ENCODE measurements around the gene TDRD9.

Gene TDRD9

DNA sequence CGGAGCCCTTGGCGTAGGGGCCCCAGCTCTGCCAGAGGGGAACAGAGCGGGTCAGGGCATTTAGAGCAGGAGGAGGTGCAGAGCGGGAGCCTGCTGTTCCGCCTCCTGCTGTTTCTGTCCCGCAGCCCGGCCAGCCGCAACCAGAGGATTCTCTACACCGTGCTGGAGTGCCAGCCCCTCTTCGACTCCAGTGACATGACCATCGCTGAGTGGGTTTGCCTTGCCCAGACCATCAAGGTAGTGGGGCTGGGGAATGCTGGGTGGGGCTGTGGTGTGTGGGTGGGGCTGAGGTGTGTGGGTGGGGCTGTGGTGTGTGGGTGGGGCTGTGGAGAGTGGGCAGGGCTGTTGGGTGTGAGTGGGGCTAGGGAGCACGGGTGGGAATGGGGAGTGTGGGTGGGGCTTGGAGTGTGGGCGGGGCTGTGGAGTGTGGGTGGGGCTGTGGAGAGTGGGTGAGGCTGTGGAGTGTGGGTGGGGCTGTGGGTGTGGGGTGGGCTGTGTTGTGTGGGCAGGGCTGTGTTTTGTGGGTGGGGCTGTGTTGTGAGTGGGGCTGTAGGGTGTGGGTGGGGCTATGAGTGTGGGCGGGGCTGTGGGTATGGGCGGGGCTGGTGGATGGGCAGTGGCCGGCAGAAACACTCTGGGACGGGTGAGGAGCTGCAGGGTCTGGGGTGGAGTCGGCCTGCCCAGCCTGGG is 165.3 kb downstream of the TDRD9 start:
- DNase-seq, result no peak

DNA sequence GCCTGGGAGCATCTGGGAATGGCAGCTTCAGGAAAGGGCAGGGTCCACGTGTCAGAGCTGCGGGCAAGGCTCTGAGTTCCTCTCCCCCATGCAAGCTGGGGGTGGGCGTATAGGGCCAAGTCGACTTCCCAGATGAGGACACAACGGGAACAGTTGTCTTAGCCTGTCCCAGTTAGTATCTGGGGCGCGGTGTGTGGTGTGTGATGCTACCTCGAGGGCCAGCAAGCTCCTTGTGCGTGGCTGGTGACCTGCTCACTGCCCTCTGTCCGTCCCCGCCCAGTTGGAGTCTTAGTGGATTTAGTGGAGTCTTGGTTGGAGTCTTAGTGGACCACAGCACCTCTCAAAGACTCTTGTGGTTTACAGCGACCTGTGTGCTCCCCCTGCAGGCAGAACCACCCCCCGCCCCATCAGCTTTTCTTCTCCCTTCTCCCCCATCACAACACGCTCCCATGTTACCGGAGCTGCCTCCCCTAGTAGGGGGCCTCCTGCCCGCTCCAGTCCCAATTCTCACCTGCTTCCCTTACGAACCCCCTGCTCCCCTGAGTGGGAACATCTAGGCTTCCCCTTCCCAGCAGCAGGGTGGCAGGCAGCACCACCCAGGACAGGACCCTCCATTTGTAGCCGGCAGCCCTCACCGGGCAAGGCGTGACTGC is 165.9 kb downstream of the TDRD9 start:
- no peak for DNase-seq

DNA sequence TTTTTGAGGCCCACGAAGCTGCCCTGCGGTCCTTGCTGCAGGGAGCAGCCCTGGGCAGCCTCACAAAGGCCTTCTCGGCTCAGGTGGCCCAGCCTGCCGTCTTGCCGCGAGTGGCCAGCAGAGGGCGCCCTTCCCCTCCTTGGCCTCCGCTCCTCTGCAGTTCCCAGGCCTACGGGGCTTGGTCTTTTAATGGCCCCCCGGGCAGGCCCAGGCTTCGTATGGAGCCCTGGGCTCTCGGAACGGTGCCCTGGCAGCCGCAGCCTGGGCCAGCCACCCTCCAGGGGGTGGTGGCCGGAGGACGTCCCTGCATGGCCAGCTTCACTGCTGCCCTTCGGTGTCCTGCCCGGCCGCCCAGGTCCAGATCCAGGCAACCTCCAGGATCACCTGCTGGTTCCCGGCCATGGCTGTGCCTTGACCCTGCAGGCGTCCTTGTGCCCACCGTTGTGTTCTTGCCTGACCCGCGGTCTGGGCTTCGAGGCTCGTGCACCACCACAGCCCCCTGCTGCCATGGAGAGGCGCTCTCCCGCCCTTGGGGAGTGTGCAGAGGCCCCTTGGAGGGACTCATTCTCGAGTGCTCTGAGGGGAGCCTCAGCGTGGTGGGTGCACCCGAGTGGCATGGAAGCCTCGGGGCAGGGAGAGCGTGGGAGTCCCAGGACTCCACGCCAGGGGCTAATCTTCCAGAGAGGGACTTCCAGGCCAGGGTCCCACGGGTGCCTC is 166.6 kb downstream of the TDRD9 start:
- DNase-seq, result no peak

DNA sequence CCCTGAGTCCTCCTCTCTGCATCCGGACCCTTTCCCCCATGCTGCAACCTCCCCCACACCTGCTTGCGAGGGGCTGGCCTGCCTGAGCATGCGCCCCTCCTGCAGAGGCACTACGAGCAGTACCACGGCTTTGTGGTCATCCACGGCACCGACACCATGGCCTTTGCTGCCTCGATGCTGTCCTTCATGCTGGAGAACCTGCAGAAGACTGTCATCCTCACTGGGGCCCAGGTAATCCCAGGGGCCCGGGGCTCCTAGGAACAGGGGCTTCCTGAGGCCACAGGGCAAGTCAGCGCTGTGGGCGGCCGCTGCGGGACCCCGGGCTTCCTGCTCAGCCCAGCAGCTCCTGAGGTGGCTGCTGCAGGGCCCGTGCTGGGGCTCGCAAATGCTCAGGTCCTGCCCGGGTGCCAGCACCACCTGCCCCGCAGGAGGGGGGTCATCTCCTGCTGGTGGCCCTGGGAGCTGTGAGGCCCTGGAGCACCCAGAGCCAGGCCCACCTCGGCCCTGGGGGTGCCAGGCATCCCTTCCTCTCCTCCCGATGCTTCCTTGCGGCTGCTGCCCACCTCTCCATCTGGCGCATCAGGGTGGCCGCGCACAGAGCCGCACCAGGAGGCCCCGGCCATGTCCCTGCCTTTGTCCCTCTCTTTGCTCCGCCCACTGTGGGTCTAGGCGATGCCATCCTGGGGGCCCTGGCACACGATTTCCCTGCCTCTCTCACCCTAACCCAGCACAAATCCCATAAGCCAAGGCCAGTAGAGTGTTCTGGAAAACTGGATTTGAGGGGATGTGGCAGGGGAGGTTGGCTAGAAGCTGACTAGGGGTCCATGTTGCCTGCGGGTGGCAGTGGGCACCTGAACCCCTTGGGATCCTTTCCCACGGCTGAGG is 167.4 kb downstream of the TDRD9 start:
- DNase-seq, result no peak

DNA sequence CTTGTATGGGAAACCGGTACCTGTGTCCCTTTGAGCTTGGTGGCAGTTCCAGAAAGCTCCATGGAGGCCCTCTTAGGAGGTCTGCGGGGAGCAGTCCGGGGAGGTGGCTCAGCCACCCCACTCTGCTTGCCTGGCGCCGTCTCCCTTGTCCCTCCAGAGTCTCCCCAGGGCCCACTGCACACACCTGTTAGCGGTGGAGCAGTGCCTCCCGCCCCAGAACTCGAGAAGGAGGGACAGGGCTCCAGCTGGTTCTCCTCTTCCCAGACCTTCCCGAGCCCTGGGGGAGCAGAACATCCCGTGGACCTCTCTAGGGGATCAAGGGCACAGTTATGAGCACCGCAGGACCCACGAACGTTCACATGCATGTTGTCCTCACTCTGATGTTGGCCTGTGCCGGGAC is 168.1 kb downstream of the TDRD9 start:
- no peak for DNase-seq

DNA sequence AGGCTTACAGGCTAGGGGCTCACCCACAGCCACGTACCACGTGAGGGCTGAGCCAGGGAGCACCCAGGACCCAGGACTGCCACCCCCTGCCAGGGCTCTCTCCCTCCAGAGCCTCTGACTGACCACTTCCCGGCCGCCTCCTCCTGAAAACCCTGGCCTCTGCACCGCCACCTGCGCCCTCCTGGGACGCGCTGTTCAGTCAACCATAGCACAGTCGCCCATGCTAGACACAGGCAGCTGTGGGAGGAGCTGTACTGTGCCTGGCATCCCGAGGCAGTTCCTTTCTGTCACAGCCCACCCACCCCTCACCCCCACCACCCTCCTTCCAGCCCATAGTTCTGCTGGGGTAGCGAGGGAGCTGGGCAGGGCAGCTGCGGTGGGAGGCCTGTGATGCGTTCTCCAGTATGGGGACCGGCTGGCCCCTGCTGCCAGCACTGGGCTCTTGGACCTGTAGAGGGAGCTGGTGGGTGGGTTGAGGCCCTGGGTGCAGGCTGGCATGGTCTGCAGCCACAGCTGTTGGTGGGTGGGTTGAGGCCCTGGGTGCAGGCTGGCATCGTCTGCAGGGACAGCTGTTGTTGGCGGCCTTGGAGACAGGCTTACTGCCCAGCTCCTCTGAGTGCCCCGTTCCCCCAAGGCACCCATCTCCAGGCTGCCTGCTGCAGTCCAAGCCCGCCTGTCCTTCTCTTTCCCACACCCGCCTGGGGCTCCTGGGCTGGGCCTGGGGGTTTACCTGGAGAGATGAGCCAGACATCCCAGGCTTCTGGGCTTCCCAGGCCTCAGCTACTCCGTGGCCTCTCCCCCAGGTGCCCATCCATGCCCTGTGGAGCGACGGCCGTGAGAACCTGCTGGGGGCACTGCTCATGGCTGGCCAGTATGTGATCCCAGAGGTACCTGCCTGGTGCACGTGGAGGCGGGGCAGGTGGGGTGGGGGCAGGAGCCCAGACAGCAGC is 168.8 kb downstream of the TDRD9 start:
- DNase-seq, result no peak

DNA sequence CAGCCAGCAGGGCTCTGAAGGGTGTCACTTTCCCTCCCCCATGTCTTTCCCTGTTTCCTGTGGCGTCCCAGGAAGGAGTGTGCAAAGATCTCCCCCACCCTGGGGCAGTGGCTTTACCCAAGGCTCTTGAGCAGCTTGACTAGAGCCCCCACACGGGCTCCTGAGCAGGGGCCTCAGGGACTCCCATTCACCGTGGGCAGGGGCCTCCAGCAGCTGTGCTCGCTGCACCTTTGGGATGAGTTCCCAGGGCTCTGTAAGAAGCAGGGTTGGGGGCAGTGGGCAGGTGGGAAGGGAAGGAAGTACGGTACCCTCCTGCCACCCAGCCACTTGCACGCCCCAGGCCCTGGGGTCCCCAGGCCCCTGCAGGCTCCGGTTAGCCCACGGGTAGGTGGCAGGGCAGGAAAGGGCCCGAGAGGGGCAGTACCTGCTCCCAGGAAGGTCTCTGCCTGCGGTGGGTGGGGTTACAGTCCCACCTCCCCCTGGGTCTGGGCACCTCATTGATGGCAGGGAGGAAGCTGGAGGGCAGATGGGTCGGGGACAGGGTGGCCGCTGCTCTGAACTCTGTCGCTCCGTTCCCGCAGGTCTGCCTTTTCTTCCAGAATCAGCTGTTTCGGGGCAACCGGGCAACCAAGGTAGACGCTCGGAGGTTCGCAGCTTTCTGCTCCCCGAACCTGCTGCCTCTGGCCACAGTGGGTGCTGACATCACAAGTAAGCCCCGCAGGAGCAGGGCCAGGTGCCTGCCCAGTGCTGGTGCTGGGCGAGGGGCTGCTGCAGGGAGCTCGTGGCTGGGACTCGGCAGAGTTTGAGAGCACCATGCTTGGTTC is 170.2 kb downstream of the TDRD9 start:
- DNase-seq, result no peak

DNA sequence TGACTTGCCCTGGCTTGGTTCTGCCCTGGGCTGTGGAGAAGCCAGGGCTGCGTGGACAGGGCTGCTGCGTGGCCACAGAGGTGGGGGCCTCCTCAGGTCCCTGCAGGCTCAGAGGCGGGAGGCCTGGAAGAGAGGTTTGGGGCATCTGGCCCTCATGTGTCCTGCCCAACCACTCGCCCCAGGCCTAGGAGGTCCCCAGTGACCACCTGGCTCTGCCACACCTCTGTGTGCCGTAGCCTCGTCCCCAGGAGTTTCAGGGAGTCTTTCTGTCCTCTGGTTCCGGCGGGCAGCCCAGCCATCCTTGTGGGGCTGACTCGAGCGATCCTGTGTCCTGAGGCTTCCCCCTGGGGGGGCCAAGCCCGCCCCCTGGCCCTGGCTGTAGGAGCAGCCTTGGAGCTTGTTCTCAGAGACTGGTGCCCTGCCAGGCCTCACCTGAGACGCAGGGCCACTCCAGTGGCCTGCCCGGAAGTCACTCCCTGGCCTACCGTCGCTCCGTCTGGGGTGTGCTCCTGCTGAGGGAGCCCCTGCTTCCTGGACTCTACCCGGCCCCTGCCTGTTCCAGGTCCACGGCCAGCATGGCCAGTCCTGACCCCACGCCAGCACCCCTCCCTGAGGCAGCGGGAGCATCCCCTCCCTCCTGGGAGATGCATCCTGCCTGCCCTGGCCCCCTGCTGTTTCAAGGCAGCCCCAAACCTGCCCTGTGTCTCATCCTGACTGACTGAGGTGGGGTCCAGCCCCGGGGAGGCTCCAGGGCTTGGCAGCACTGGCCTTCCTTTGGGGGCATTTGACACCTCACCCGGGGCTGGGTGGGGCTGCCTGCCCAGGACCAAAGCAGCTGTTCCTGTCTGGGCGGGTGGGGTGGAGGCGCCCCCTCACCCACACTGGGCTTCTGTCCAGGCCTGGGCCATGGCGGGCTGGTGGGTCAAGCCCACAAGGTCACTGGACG is 171.1 kb downstream of the TDRD9 start:
- DNase-seq, result no peak

DNA sequence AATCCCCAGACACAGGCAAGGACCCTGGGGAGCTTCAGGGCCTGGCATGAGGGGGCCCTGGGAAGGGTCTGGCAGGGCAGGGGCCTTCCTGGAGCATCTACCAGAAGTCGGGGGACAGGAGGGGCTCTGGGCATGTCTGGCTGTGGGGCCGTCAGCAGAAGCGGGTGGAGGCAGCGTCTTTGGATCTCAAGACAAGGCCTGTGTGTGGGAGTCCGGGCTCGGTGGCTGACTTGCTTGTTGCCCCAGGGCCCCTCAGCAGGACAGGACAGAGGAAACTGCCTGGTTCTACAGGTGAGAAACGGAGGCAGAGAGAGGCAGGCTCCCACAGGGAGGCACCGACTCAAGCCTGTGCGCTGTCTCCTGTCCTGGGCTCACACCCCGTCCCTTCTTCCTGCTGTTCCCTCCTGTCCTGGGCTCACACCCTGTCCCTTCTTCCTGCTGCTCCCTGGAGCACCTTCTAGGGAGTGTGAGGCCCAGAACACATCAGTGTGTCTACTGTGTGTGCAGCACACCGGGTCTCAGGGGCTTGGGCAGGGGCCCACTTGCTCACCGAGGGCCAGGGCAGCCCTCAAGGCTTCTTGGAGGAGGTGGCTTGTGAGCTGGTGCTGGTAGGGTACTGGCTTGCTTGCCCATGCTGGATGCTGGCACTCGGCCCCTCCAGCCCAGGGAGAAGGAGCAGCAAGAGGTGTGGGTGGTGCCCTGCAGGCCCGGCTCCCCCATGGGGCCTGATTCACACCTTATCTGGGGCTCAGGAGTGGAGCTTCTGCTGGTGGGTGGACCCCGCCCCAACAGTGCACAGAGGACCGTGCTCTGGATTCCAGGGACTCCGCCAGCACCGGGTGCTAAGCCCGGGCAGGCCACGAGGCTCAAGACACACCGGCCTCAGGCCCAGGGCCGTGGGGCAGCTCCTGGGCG is 172.2 kb downstream of the TDRD9 start:
- no peak for DNase-seq

DNA sequence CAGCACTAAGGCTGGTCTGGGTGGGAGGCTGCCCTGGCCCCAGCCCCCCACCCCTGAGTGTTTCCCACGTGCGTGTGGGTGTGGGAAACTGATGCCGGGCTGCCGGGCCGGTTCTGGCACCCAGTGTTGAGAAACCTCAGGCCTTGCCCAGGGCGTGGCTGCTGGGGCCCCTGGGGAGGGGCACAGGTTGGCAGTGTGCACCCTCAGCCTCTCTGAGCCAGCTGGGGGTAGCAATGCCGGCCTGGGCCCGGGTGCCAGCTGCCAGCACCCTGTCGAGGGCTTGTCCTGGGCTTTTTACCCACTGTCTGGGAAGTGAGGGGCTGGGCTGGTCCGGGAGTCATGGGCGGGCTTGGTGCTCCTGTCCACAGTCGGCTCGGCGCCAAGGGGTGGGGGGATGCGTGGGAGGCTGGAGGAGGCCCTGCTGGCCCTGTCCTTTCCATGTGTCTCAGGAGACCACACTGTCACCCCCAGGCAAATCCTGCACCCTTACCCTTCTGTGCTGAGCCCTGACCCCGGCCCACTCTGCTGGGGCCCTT is 172.9 kb downstream of the TDRD9 start:
- DNase-seq, result no peak

DNA sequence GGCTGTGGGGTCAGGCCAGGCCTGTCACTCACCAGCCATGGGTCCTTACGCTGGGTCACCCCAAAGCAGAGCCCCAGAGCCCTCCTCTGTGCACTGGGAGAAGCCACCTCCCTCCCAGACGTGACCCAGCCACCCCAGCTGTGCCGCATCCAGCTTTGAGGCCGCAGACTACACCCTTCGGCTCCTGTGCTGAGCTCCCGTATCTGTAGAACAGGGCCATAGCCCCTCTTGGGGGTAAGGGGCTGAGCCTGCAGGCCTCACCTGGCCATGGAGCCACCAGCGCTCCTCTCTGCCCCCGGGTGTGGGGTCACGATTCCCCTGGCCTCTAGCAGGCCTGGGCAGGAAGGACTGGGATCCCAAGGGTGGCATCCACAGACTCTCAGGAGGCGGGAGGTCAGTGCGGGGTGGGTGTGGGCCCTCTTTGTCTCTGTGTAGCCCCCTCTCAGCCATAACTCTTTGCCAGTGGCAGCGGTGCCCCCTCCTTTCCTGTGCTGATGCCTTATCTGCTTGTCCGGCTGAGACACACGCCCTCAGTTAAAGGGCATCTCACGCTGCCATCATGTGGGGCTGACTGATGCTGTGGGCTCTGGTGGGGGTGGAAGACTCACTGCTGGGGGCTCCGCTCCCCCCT is 173.5 kb downstream of the TDRD9 start:
- DNase-seq, result no peak
